Osteoblast (primary cell): ENCODE results near the gene ZNHIT3. TPM values are rescaled to one million over a fixed set of nuclear protein-coding genes. Genes with fewer than 3 reads are reported as not detected.

Experiments
- DNase-seq: peaks from one replicate; pipeline ENCODE4 v3.0.0; 2011; ENCODE audit warnings: low spot score, mixed read lengths; ENCODE audit not compliant: insufficient read length; ENCODE audit errors: missing footprints
- H2AFZ ChIP-seq: 2 replicates; pipeline ENCODE4 v1.6.0; 2011; ENCODE audit warnings: mild to moderate bottlenecking, low read length
- H3K27ac ChIP-seq: 2 replicates; pipeline ENCODE4 v1.5.1; 2011; ENCODE audit warnings: mild to moderate bottlenecking, low read depth, low read length, moderate library complexity
- H3K27me3 ChIP-seq: 2 replicates; pipeline ENCODE4 v1.6.0; 2012; ENCODE audit warnings: mild to moderate bottlenecking, control low read depth, inconsistent platforms, low read length, moderate library complexity; ENCODE audit not compliant: insufficient read depth
- H3K36me3 ChIP-seq: 2 replicates; pipeline ENCODE4 v1.5.1; 2011; ENCODE audit warnings: mild to moderate bottlenecking, low read length, control low read depth, moderate library complexity; ENCODE audit not compliant: insufficient read depth
- H3K4me1 ChIP-seq: 2 replicates; pipeline ENCODE4 v1.5.1; 2011; ENCODE audit warnings: mild to moderate bottlenecking, low read length, control low read depth, moderate library complexity; ENCODE audit not compliant: insufficient read depth
- H3K4me2 ChIP-seq: 2 replicates; pipeline ENCODE4 v1.6.0; 2011; ENCODE audit warnings: mild to moderate bottlenecking, low read length; ENCODE audit not compliant: insufficient read depth
- H3K4me3 ChIP-seq: fragments of 200-600 bp; sonication (generic); 3 replicates; pipeline ENCODE4 v1.5.1; 2012; ENCODE audit warnings: mild to moderate bottlenecking, low read length, inconsistent platforms; ENCODE audit not compliant: insufficient read depth
- H3K79me2 ChIP-seq: 2 replicates; pipeline ENCODE4 v1.6.0; 2012; ENCODE audit warnings: mild to moderate bottlenecking, low read length, control low read depth, inconsistent platforms; ENCODE audit not compliant: insufficient read depth
- H3K9me3 ChIP-seq: 2 replicates; pipeline ENCODE4 v1.5.1; 2011; ENCODE audit warnings: low read depth, low read length, control low read depth
- H4K20me1 ChIP-seq: 2 replicates; pipeline ENCODE4 v1.6.0; 2012; ENCODE audit warnings: mild to moderate bottlenecking, low read length, control low read depth; ENCODE audit not compliant: insufficient read depth
- CTCF ChIP-seq: IDR thresholded peaks from 2 replicates; pipeline ENCODE4 v1.5.1; 2011; ENCODE audit warnings: mild to moderate bottlenecking, low read depth, low read length, moderate library complexity; ENCODE audit errors: extremely low read depth
- total RNA-seq: library from RNA; depleted of rRNA; stranded (reverse); fragments of >200 nt; gene quantifications from 2 replicates; pipeline ENCODE4 v1.2.3, GENCODE V29; 2012

The ZNHIT3 gene
- total RNA-seq, 1 donor, result 29.3 TPM

- DNase-seq, result no peak
- no peaks in the 10 kb centered on the region for H3K27me3 ChIP-seq
- H3K79me2 ChIP-seq, result no peaks in the 10 kb centered on the region
- no peak overlapping the region for H2AFZ ChIP-seq
- peaks cover 67% of the 10 kb centered on the region for H3K36me3 ChIP-seq
- no peak for TF ChIP-seq CTCF
- H3K27ac ChIP-seq, result no peak overlapping the region
- no peak overlapping the region for H3K4me2 ChIP-seq
- peaks cover 3% of the 10 kb centered on the region for H4K20me1 ChIP-seq
- H3K9me3 ChIP-seq, result no peaks in the 10 kb centered on the region
- peaks cover 6% of the 10 kb centered on the region for H3K4me1 ChIP-seq
- H3K4me3 ChIP-seq, result no peak overlapping the region
Observed at GRCh38 chr17:36498155-36498554, 11.7 kb downstream of the ZNHIT3 start.

- Histone ChIP-seq H3K9me3 (no peaks in the 10 kb centered on the region), H3K36me3 (peaks cover 69% of the 10 kb centered on the region), H3K4me3 (no peak overlapping the region), H3K27me3 (no peaks in the 10 kb centered on the region), H2AFZ (no peak overlapping the region), H4K20me1 (peaks cover 3% of the 10 kb centered on the region), H3K27ac (no peak overlapping the region), H3K4me1 (peaks cover 6% of the 10 kb centered on the region), H3K79me2 (no peaks in the 10 kb centered on the region), H3K4me2 (no peak overlapping the region)
- no peak for DNase-seq
- no peak for TF ChIP-seq CTCF
Observed at GRCh38 chr17:36498560-36499300, 12.2 kb downstream of the ZNHIT3 start.

GRCh38 chr17:36500745-36501225 lies 14.3 kb downstream of the ZNHIT3 start:
- H3K36me3 ChIP-seq, result peaks cover 64% of the 10 kb centered on the region
- no peak for TF ChIP-seq CTCF
- no peak overlapping the region for H3K4me2 ChIP-seq
- DNase-seq, result no peak
- H3K27ac ChIP-seq, result no peak overlapping the region
- H3K79me2 ChIP-seq, result no peaks in the 10 kb centered on the region
- no peak overlapping the region for H2AFZ ChIP-seq
- no peaks in the 10 kb centered on the region for H3K9me3 ChIP-seq
- H3K4me3 ChIP-seq, result no peak overlapping the region
- H3K27me3 ChIP-seq, result no peaks in the 10 kb centered on the region
- H3K4me1 ChIP-seq, result peaks cover 6% of the 10 kb centered on the region
- H4K20me1 ChIP-seq, result no peaks in the 10 kb centered on the region

GRCh38 chr17:36501351-36501750 lies 14.9 kb downstream of the ZNHIT3 start:
- Histone ChIP-seq H3K4me1 (peaks cover 6% of the 10 kb centered on the region), H3K27ac (no peak overlapping the region), H3K4me2 (no peak overlapping the region), H3K79me2 (no peaks in the 10 kb centered on the region), H4K20me1 (no peaks in the 10 kb centered on the region), H3K4me3 (no peak overlapping the region), H3K9me3 (no peaks in the 10 kb centered on the region), H2AFZ (no peak overlapping the region), H3K27me3 (no peaks in the 10 kb centered on the region), H3K36me3 (peaks cover 62% of the 10 kb centered on the region)
- DNase-seq, result no peak
- TF ChIP-seq CTCF, result no peak
